Measurements from ENCODE around the gene CCNF.
"Not testable (repeated sequence)": the region's sequence is repeated elsewhere in the genome, so short reads cannot be mapped to it uniquely, and the experiment has no call there.

CCNF gene

GRCh38 chr16:2477327-2477726 is 48.1 kb downstream of the CCNF start:
- Histone ChIP-seq H3K79me2 (peaks cover 2% of the 10 kb centered on the region), H3K4me1 (peaks cover 5% of the 10 kb centered on the region), H3K4me2 (ENCODE audit: low read length) (no peak overlapping the region), H3K27ac (no peak overlapping the region), H3K9me3 (ENCODE audit: control insufficient read depth, low read length) (no peaks in the 10 kb centered on the region), H3K4me3 (ENCODE audit: low read depth, low read length) (no peak overlapping the region), H3K9ac (no peak overlapping the region), H3K27me3 (ENCODE audit: control insufficient read depth, insufficient read depth, low read length) (no peaks in the 10 kb centered on the region), H2AFZ (no peak overlapping the region), H3K36me3 (ENCODE audit: control insufficient read depth, insufficient read depth, low read length) (no peaks in the 10 kb centered on the region)
- TF ChIP-seq CTCF (IDR thresholded peaks at IDR 0.05): no peak

- Histone ChIP-seq H3K79me2 (peaks cover 2% of the 10 kb centered on the region), H3K36me3 (ENCODE audit: control insufficient read depth, insufficient read depth, low read length) (no peaks in the 10 kb centered on the region), H3K27ac (no peak overlapping the region), H3K4me1 (peaks cover 5% of the 10 kb centered on the region), H3K27me3 (ENCODE audit: control insufficient read depth, insufficient read depth, low read length) (no peaks in the 10 kb centered on the region), H2AFZ (no peak overlapping the region), H3K9ac (no peak overlapping the region), H3K4me2 (ENCODE audit: low read length) (no peak overlapping the region), H3K9me3 (ENCODE audit: control insufficient read depth, low read length) (no peaks in the 10 kb centered on the region), H3K4me3 (ENCODE audit: low read depth, low read length) (no peak overlapping the region)
- TF ChIP-seq CTCF (IDR thresholded peaks at IDR 0.05): no peak
Observed at GRCh38 chr16:2478279-2478678, 49.0 kb downstream of the CCNF start.

- not testable (repeated sequence) for H3K79me2 ChIP-seq
Observed at GRCh38 chr16:2479996-2480395, 50.7 kb downstream of the CCNF start.

GRCh38 chr16:2480948-2481347 is 51.7 kb downstream of the CCNF start:
- Histone ChIP-seq H3K9ac (no peak overlapping the region), H3K4me1 (peaks cover 3% of the 10 kb centered on the region), H2AFZ (no peak overlapping the region), H3K9me3 (ENCODE audit: control insufficient read depth, low read length) (no peaks in the 10 kb centered on the region), H3K79me2 (peaks cover 2% of the 10 kb centered on the region), H3K4me2 (ENCODE audit: low read length) (no peak overlapping the region), H3K27me3 (ENCODE audit: control insufficient read depth, insufficient read depth, low read length) (no peaks in the 10 kb centered on the region), H3K27ac (no peak overlapping the region), H3K36me3 (ENCODE audit: control insufficient read depth, insufficient read depth, low read length) (no peaks in the 10 kb centered on the region), H3K4me3 (ENCODE audit: low read depth, low read length) (no peak overlapping the region)
- TF ChIP-seq CTCF (IDR thresholded peaks at IDR 0.05): no peak

More at GRCh38 chr16:2479996-2480395, 50.7 kb downstream of the CCNF start:
- not testable (repeated sequence) for H3K27ac ChIP-seq; H3K27me3 ChIP-seq (ENCODE audit: control insufficient read depth, insufficient read depth, low read length); H3K9me3 ChIP-seq (ENCODE audit: control insufficient read depth, low read length); H3K4me1 ChIP-seq; H3K36me3 ChIP-seq (ENCODE audit: control insufficient read depth, insufficient read depth, low read length); H3K4me3 ChIP-seq (ENCODE audit: low read depth, low read length); H2AFZ ChIP-seq; H3K4me2 ChIP-seq (ENCODE audit: low read length); H3K9ac ChIP-seq

- no peak overlapping the region for H3K27ac ChIP-seq
- H3K9me3 ChIP-seq (ENCODE audit: control insufficient read depth, low read length): no peaks in the 10 kb centered on the region
- no peaks in the 10 kb centered on the region for H3K4me1 ChIP-seq
- H3K4me2 ChIP-seq (ENCODE audit: low read length): no peak overlapping the region
- no peak overlapping the region for H2AFZ ChIP-seq
- H3K27me3 ChIP-seq (ENCODE audit: control insufficient read depth, insufficient read depth, low read length): no peaks in the 10 kb centered on the region
- no peak overlapping the region for H3K9ac ChIP-seq
- no peak for TF ChIP-seq CTCF (IDR thresholded peaks at IDR 0.05)
- H3K79me2 ChIP-seq: peaks cover 2% of the 10 kb centered on the region
- no peak overlapping the region for H3K4me3 ChIP-seq (ENCODE audit: low read depth, low read length)
- H3K36me3 ChIP-seq (ENCODE audit: control insufficient read depth, insufficient read depth, low read length): no peaks in the 10 kb centered on the region
Observed at GRCh38 chr16:2481676-2482075, 52.4 kb downstream of the CCNF start.
